OCI-LY3 (cell line): ENCODE data around the gene PRADC1.

ENCODE experiments used
- CTCF ChIP-seq: fragments of 200-600, 300-600 bp; sonication (generic); IDR thresholded peaks from 2 replicates; pipeline ENCODE4 v1.5.1; 2014; ENCODE audit warnings: antibody characterized with exemption, low read length, low read depth
- EZH2phosphoT487 ChIP-seq: fragments of 200-600 bp; shearing (Covaris generic); IDR thresholded peaks from 2 replicates; pipeline ENCODE4 v1.6.1; 2018; ENCODE audit warnings: antibody characterized with exemption, mixed run types, low read depth

- TF ChIP-seq CTCF: no peak
- TF ChIP-seq EZH2phosphoT487: no peak
Observed at GRCh38 chr2:73227086-73227485, 6.0 kb downstream of the PRADC1 start.
